SU-DHL-6 (cell line): ENCODE data around the gene USP46.

Experiments
- CTCF ChIP-seq: fragments of 200-600 bp; sonication (generic); IDR thresholded peaks from one replicate; pipeline ENCODE4 v1.5.1; 2017; ENCODE audit warnings: antibody characterized with exemption, mild to moderate bottlenecking, low read length, moderate library complexity; ENCODE audit not compliant: insufficient read depth, poor library complexity, severe bottlenecking
- EZH2phosphoT487 ChIP-seq: fragments of 200-600 bp; sonication (generic), shearing (Covaris generic); conservative IDR thresholded peaks from 2 replicates; pipeline ENCODE4 v1.6.1; 2018; ENCODE audit warnings: mild to moderate bottlenecking, antibody characterized with exemption, low read length, moderate library complexity, mixed read lengths

GRCh38 chr4:52606726-52607125 lies 52.4 kb downstream of the USP46 start:
- no peak for TF ChIP-seq CTCF
- no peak for TF ChIP-seq EZH2phosphoT487
